T-cell (primary cell): Measurements from ENCODE around the gene LPAR2. TPM values are rescaled to one million over a fixed set of nuclear protein-coding genes. Genes with fewer than 3 reads are reported as not detected.
"Not testable (repeated sequence)": the region's sequence is repeated elsewhere in the genome, so short reads cannot be mapped to it uniquely, and the experiment has no call there.

Experiments used
- ATAC-seq, 4 experiments: fragments of 200-7000 bp in 3 of 4; fragments of 150-1000 bp in 1 of 4; cut with Tn5 transposase; replicated peaks in 1 of 4; 1 replicate in 3 of 4; 2 replicates in 1 of 4; pipeline ENCODE4 v1.10.0; 2021; ENCODE audit warnings: moderate library complexity in 3 of 4, mild to moderate bottlenecking in 2 of 4, moderate number of reproducible peaks in 1 of 4
- CTCF ChIA-PET, 2 donors: fragments of 300-600 bp; sonication (Branson Sonifier 250); formaldehyde crosslinking; loops; one replicate each; lab custom pipeline; 2022; ENCODE audit warnings: antibody characterized with exemption in 2 of 2; lab: Charles Lee
- POLR2A ChIA-PET, 2 donors: fragments of 300-600 bp; sonication (Branson Sonifier 250); formaldehyde crosslinking; loops; one replicate each; lab custom pipeline; 2022; ENCODE audit warnings: antibody characterized with exemption in 2 of 2; lab: Charles Lee
- DNase-seq, 35 experiments: peaks; one replicate each; pipeline versions ENCODE4 v3.0.0 to v3.0.0-alpha.2; 2013 to 2023
- H3K27ac ChIP-seq: one replicate; pipeline ENCODE4 v1.5.1; 2013; ENCODE audit warnings: low read length
- H3K27me3 ChIP-seq, 2 experiments: replicated peaks in 1 of 2; 1 replicate in 1 of 2; 2 replicates in 1 of 2; pipeline versions ENCODE4 v1.6.1 to v1.7.0; 2013; ENCODE audit warnings: low read length in 1 of 2, mixed read lengths in 1 of 2; ENCODE audit not compliant: control insufficient read depth in 2 of 2, insufficient read depth in 2 of 2; ENCODE audit errors: extremely low read depth in 1 of 2
- H3K36me3 ChIP-seq, 2 donors: 1 replicate in 1 of 2; 2 replicates in 1 of 2; pipeline versions ENCODE4 v1.6.1 to v1.7.0; 2013; ENCODE audit warnings: low read length in 1 of 2; ENCODE audit not compliant: control insufficient read depth in 2 of 2, insufficient read depth in 1 of 2; ENCODE audit errors: extremely low read depth in 1 of 2
- H3K4me1 ChIP-seq, 2 experiments: 1 replicate in 1 of 2; 2 replicates in 1 of 2; pipeline versions ENCODE4 v1.6.1 to v1.7.0; 2013; ENCODE audit warnings: low read length in 2 of 2, mixed read lengths in 1 of 2; ENCODE audit not compliant: insufficient read depth in 2 of 2, control insufficient read depth in 1 of 2; ENCODE audit errors: extremely low read depth in 1 of 2
- H3K4me3 ChIP-seq, 2 donors: 1 replicate in 1 of 2; 2 replicates in 1 of 2; pipeline versions ENCODE4 v1.5.1 to v1.7.0; 2013; ENCODE audit warnings: mild to moderate bottlenecking in 2 of 2, low read length in 1 of 2, moderate library complexity in 1 of 2; ENCODE audit not compliant: control insufficient read depth in 1 of 2; ENCODE audit errors: extremely low read depth in 1 of 2
- H3K9me3 ChIP-seq: 2 replicates; pipeline ENCODE4 v1.7.0; 2013
- H3K27ac Mint-ChIP-seq, 2 donors: one replicate each; pipeline ENCODE4 v1.8.0; 2020 to 2021; ENCODE audit warnings: mild to moderate bottlenecking in 2 of 2, mixed read lengths in 2 of 2
- H3K27me3 Mint-ChIP-seq, 2 donors: one replicate each; pipeline ENCODE4 v1.8.0; 2021 to 2022; ENCODE audit warnings: mixed read lengths in 2 of 2
- H3K36me3 Mint-ChIP-seq: one replicate; pipeline ENCODE4 v1.8.0; 2021; ENCODE audit warnings: mixed read lengths
- H3K4me1 Mint-ChIP-seq, 3 donors: one replicate each; pipeline ENCODE4 v1.8.0; 2020 to 2022; ENCODE audit warnings: mixed read lengths in 3 of 3, mild to moderate bottlenecking in 1 of 3
- H3K4me3 Mint-ChIP-seq, 3 donors: one replicate each; pipeline ENCODE4 v1.8.0; 2020 to 2022; ENCODE audit warnings: mild to moderate bottlenecking in 3 of 3, mixed read lengths in 3 of 3, moderate library complexity in 3 of 3
- H3K9me3 Mint-ChIP-seq, 3 donors: one replicate each; pipeline ENCODE4 v1.8.0; 2020 to 2022; ENCODE audit warnings: mixed read lengths in 3 of 3
- WGBS: methylation state at CpG from one replicate; pipeline ENCODE4 v1.1.5; 2013; ENCODE audit warnings: missing lambda C conversion rate; ENCODE audit not compliant: insufficient coverage; 5-methylcytosine and 5-hydroxymethylcytosine counted together
- total RNA-seq, 35 experiments: library from RNA in 6 of 35; stranded (reverse) in 6 of 35; fragments of 120-200 nt in 1 of 35; gene quantifications; one replicate each; pipeline versions ENCODE4 v1.2.1 to v1.2.4 and lab custom pipeline; 2013 to 2026

The LPAR2 gene
- total RNA-seq, 5 donors from 2014 or later (not counting 1 experiment from before 2014, with no cell fraction given) = 78.3 to 106 (median 82.4) TPM

DNA sequence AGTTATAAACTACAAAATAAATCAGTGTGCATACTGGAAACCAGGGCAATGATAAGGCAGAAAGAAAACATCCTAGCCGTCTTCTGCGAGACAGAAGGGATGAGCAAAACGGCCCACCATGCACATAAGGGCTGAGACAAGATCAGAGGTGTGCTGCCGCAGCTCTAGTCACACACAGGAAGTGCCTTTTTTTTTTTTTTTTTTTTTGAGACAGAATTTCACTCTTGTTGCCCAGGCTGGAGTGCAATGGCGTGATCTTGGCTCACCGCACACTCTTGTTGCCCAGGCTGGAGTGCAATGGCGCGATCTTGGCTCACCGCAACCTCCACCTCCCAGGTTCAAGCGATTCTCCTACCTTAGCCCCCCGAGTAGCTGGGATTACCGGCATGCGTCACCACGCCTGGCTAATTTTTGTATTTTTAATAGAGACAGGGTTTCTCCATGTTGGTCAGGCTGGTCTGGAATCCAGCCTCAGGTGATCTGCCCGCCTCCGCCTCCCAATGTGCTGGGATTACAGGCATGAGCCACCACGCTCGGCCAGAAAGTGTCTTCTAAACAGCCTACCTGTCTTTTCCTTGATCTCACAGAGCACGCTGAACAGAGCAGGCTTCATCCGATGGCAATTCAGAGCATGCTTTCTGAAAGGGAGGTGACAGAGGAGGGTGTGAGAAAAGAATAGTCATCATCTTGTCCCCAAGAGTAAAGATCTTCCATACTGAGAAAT lies 29.1 kb downstream of the LPAR2 start:
- WGBS = 20% methylated on average over 4 of the region's 20 CpGs
- ATAC-seq (peak; percentile 68 to 79 (median 76)), DNase-seq (peak; percentile 38 to 88 (median 70))
- Mint-ChIP-seq H3K36me3 (peaks cover 22% of the 10 kb centered on the region), H3K4me1 (peaks cover 71 to 80% (median 73%) of the 10 kb centered on the region in 3 donors), H3K27ac (peak overlapping the region; percentile 92 to 98), H3K4me3 (peak overlapping the region; percentile 65 to 71 (median 70))
- not testable (repeated sequence) for H3K36me3 ChIP-seq, H3K9me3 Mint-ChIP-seq, H3K27me3 Mint-ChIP-seq, H3K9me3 ChIP-seq, H3K27me3 ChIP-seq
- peaks cover 45 to 91% of the 10 kb centered on the region in 2 experiments for H3K4me1 ChIP-seq
- ChIA-PET CTCF (interaction anchor here in 1 of 2 donors (0.6 kb wide), 2 partner anchors 45 to 132 kb away, joined by 3 to 4 read pairs; no protein-coding TSS in a partner anchor), POLR2A (interaction anchor here (0.6 to 1.0 kb wide), 6 partner anchors 9 to 1544 kb away, joined by 3 to 10 read pairs (median 4); no protein-coding TSS in a partner anchor)
- H3K27ac ChIP-seq = peak overlapping the region; percentile 99
- peak overlapping the region in 1 of 2 donors; percentile 21 for H3K4me3 ChIP-seq

- Mint-ChIP-seq H3K36me3 (peaks cover 29% of the 10 kb centered on the region), H3K27me3 (no peaks in the 10 kb centered on the region), H3K4me3 (peak overlapping the region; percentile 65 to 71 (median 70)), H3K9me3 (peaks cover 0 to 4% (median 0%) of the 10 kb centered on the region in 3 donors), H3K27ac (peak overlapping the region; percentile 92 to 98), H3K4me1 (peaks cover 62 to 74% (median 64%) of the 10 kb centered on the region in 3 donors)
- ATAC-seq = peak; percentile 58 to 83 (median 66)
- Histone ChIP-seq H3K27ac (peak overlapping the region; percentile 99), H3K27me3 (no peaks in the 10 kb centered on the region), H3K4me3 (peak overlapping the region; percentile 21 to 47), H3K9me3 (no peaks in the 10 kb centered on the region), H3K36me3 (peaks cover under 1 to 3% of the 10 kb centered on the region in 2 donors), H3K4me1 (peaks cover 38 to 89% of the 10 kb centered on the region in 2 experiments)
- peak in 33 of 35 experiments; percentile 15 to 93 (median 55) for DNase-seq
- CTCF ChIA-PET = interaction anchor here in 1 of 2 donors (1.0 kb wide), 1 partner anchor 65 kb away, joined by 4 read pairs; no protein-coding TSS in a partner anchor
- 0% methylated on average over 3 of the region's 8 CpGs for WGBS
- POLR2A ChIA-PET = interaction anchor here in 1 of 2 donors (1.0 kb wide), 1 partner anchor 10 kb away, joined by 4 read pairs; no protein-coding TSS in a partner anchor
Observed at GRCh38 chr19:19597809-19598306, 30.2 kb downstream of the LPAR2 start.

DNA sequence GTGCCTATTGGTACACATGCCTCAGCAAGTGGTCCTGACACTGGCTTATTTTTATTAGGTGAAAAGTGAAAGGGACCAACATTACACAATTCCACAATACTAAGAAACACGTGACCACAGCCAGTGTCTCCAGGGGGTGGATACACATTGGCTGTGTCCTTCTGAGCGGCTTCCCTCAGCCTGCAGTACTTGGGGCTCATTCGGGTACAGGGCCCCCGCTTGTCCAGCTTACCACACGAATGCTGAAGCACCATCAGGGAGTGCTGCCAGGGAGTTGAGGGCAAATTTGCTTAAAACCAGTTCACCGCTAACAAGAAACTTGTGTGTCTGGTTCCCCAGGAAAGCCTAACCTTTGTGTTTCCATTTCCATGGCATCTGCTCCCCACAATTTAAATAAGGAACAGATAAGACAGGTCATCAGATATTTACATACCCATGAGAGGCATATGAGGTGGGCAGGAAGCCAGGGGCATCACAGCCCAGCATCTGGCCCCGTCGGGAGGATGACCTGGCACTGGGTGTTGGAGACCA lies 32.8 kb downstream of the LPAR2 start:
- ChIA-PET CTCF (no interaction called here), POLR2A (no interaction called here)
- peak overlapping the region in 1 of 3 donors; percentile 12 for H3K4me3 Mint-ChIP-seq
- no peaks in the 10 kb centered on the region for H3K9me3 ChIP-seq
- ATAC-seq (no peak), DNase-seq (no peak)
- H3K4me3 ChIP-seq = no peak overlapping the region
- no peaks in the 10 kb centered on the region for H3K9me3 Mint-ChIP-seq
- peak overlapping the region; percentile 82 to 83 for H3K27ac Mint-ChIP-seq
- no peaks in the 10 kb centered on the region for H3K27me3 ChIP-seq
- H3K27me3 Mint-ChIP-seq = no peaks in the 10 kb centered on the region
- peaks cover 46 to 73% (median 61%) of the 10 kb centered on the region in 3 donors for H3K4me1 Mint-ChIP-seq
- H3K27ac ChIP-seq = peak overlapping the region; percentile 99
- peaks cover 29% of the 10 kb centered on the region for H3K36me3 Mint-ChIP-seq
- H3K4me1 ChIP-seq = peaks cover 18 to 88% of the 10 kb centered on the region in 2 experiments
- H3K36me3 ChIP-seq = peaks cover 9 to 13% of the 10 kb centered on the region in 2 donors
- 91% methylated on average over 4 of the region's 8 CpGs for WGBS

GRCh38 chr19:19594381-19594780 lies 33.6 kb downstream of the LPAR2 start:
- Mint-ChIP-seq H3K27me3 (no peaks in the 10 kb centered on the region), H3K4me1 (peaks cover 52 to 74% (median 64%) of the 10 kb centered on the region in 3 donors), H3K27ac (peak overlapping the region; percentile 43 to 76), H3K4me3 (no peak overlapping the region), H3K9me3 (no peaks in the 10 kb centered on the region), H3K36me3 (peaks cover 29% of the 10 kb centered on the region)
- no CpG with 5 or more reads among the region's 4 CpGs for WGBS
- ATAC-seq (no peak), DNase-seq (no peak)
- peaks cover 9 to 13% of the 10 kb centered on the region in 2 donors for H3K36me3 ChIP-seq
- H3K9me3 ChIP-seq = no peaks in the 10 kb centered on the region
- no peak overlapping the region for H3K4me3 ChIP-seq
- CTCF ChIA-PET = no interaction called here
- peaks cover 18 to 88% of the 10 kb centered on the region in 2 experiments for H3K4me1 ChIP-seq
- POLR2A ChIA-PET = interaction anchor here in 1 of 2 donors (0.6 to 0.7 kb wide), 2 partner anchors 26 to 46 kb away, joined by 3 to 4 read pairs; no protein-coding TSS in a partner anchor
- no peak overlapping the region for H3K27ac ChIP-seq
- no peaks in the 10 kb centered on the region for H3K27me3 ChIP-seq

- Histone ChIP-seq H3K4me1 (peaks cover 10 to 82% of the 10 kb centered on the region in 2 experiments), H3K9me3 (no peaks in the 10 kb centered on the region), H3K27me3 (no peaks in the 10 kb centered on the region), H3K36me3 (peaks cover 9 to 13% of the 10 kb centered on the region in 2 donors), H3K27ac (peak overlapping the region; percentile 17), H3K4me3 (no peak overlapping the region)
- peak overlapping the region; percentile 15 to 55 for H3K27ac Mint-ChIP-seq
- no peaks in the 10 kb centered on the region for H3K27me3 Mint-ChIP-seq
- peaks cover 34% of the 10 kb centered on the region for H3K36me3 Mint-ChIP-seq
- 100% methylated on average over 3 of the region's 10 CpGs for WGBS
- no peak overlapping the region for H3K4me3 Mint-ChIP-seq
- ATAC-seq = no peak
- DNase-seq = no peak
- POLR2A ChIA-PET = interaction anchor here in 1 of 2 donors (0.6 kb wide), 1 partner anchor 17 kb away, joined by 3 read pairs; no protein-coding TSS in a partner anchor
- H3K4me1 Mint-ChIP-seq = peaks cover 49 to 74% (median 63%) of the 10 kb centered on the region in 3 donors
- CTCF ChIA-PET = no interaction called here
- no peaks in the 10 kb centered on the region for H3K9me3 Mint-ChIP-seq
Observed at GRCh38 chr19:19592690-19593089, 35.3 kb downstream of the LPAR2 start.
